Activated CD4-positive, alpha-beta T cell treated with anti-CD3 and anti-CD28 coated beads, Interleukin-2, amount 10 ng/mL, durations not matched to agents 7 days and 5 days (primary cell): ENCODE measurements around the gene ZFYVE19. TPM values are rescaled to one million over a fixed set of nuclear protein-coding genes. Genes with fewer than 3 reads are reported as not detected.
A peak's percentile ranks its signal among the peaks of the same experiment; 100 is the strongest.

Source experiments
- CTCF ChIA-PET: fragments of 350-600 bp; sonication (Branson Sonifier 250); formaldehyde crosslinking; loops from one replicate; lab custom pipeline; 2021; ENCODE audit warnings: antibody characterized with exemption; lab: Charles Lee
- POLR2A ChIA-PET: fragments of 350-600 bp; sonication (Branson Sonifier 250); formaldehyde crosslinking; loops from one replicate; lab custom pipeline; 2021; ENCODE audit warnings: antibody characterized with exemption; lab: Charles Lee
- DNase-seq: peaks from one replicate; pipeline ENCODE4 v3.0.0-alpha.2; 2020
- H3K27ac Mint-ChIP-seq: one replicate; pipeline ENCODE4 v1.8.0; 2021; ENCODE audit warnings: mild to moderate bottlenecking, moderate library complexity, mixed read lengths
- H3K27me3 Mint-ChIP-seq: one replicate; pipeline ENCODE4 v1.8.0; 2021; ENCODE audit warnings: mixed read lengths
- H3K36me3 Mint-ChIP-seq: one replicate; pipeline ENCODE4 v1.8.0; 2021; ENCODE audit warnings: low read depth, mixed read lengths
- H3K4me1 Mint-ChIP-seq: one replicate; pipeline ENCODE4 v1.8.0; 2021; ENCODE audit warnings: mixed read lengths
- H3K4me3 Mint-ChIP-seq: one replicate; pipeline ENCODE4 v1.8.0; 2021; ENCODE audit warnings: mild to moderate bottlenecking, moderate library complexity, mixed read lengths
- H3K9me3 Mint-ChIP-seq: one replicate; pipeline ENCODE4 v1.8.0; 2021; ENCODE audit warnings: mixed read lengths
- total RNA-seq, 2 experiments: library from RNA; stranded (reverse); gene quantifications; one replicate each; pipeline ENCODE4 v1.2.3, GENCODE V29; 2021

The ZFYVE19 gene
- total RNA-seq, 2 experiments from 2014 or later, result 31.1 to 32.2 TPM

- Mint-ChIP-seq H3K27ac (peak overlapping the region; percentile 56), H3K4me3 (peak overlapping the region; percentile 76), H3K4me1 (peaks cover 31% of the 10 kb centered on the region), H3K36me3 (no peaks in the 10 kb centered on the region), H3K27me3 (peaks cover 30% of the 10 kb centered on the region), H3K9me3 (no peaks in the 10 kb centered on the region)
- CTCF ChIA-PET, result interaction anchor here (0.6 to 3.9 kb wide), 7 partner anchors 13 to 165 kb away, joined by 3 to 34 read pairs (median 3); partner anchors contain the start of genes PPP1R14D and VPS18
- POLR2A ChIA-PET, result interaction anchor here (0.7 kb wide), 1 partner anchor 54 kb away, joined by 3 read pairs; no protein-coding TSS in a partner anchor
- DNase-seq, result peak; percentile 42
Measured at GRCh38 chr15:40844696-40845030, 37.8 kb downstream of the ZFYVE19 start.

GRCh38 chr15:40845036-40845435, 38.1 kb downstream of the ZFYVE19 start:
- POLR2A ChIA-PET, result interaction anchor here (0.7 kb wide), 1 partner anchor 54 kb away, joined by 3 read pairs; no protein-coding TSS in a partner anchor
- CTCF ChIA-PET, result interaction anchor here (1.0 to 3.9 kb wide), 5 partner anchors 12 to 166 kb away, joined by 3 to 34 read pairs (median 3); partner anchors contain the start of genes PPP1R14D and VPS18
- peaks cover 28% of the 10 kb centered on the region for H3K27me3 Mint-ChIP-seq

GRCh38 chr15:40845511-40846284, 38.8 kb downstream of the ZFYVE19 start:
- H3K27me3 Mint-ChIP-seq, result peaks cover 27% of the 10 kb centered on the region
- no peaks in the 10 kb centered on the region for H3K36me3 Mint-ChIP-seq
- DNase-seq, result no peak

More at GRCh38 chr15:40845036-40845435, 38.1 kb downstream of the ZFYVE19 start:
- no peak for DNase-seq
- H3K9me3 Mint-ChIP-seq, result no peaks in the 10 kb centered on the region
- peak overlapping the region; percentile 76 for H3K4me3 Mint-ChIP-seq
- H3K36me3 Mint-ChIP-seq, result no peaks in the 10 kb centered on the region
- H3K4me1 Mint-ChIP-seq, result peaks cover 31% of the 10 kb centered on the region
- H3K27ac Mint-ChIP-seq, result peak overlapping the region; percentile 56

GRCh38 chr15:40846841-40847222, 39.9 kb downstream of the ZFYVE19 start:
- POLR2A ChIA-PET, result no interaction called here

More at GRCh38 chr15:40845511-40846284, 38.8 kb downstream of the ZFYVE19 start:
- Mint-ChIP-seq H3K27ac (no peak overlapping the region), H3K4me3 (peak overlapping the region; percentile 6), H3K4me1 (peaks cover 31% of the 10 kb centered on the region), H3K9me3 (no peaks in the 10 kb centered on the region)
- ChIA-PET CTCF (interaction anchor here (0.6 to 3.9 kb wide), 4 partner anchors 12 to 138 kb away, joined by 3 to 21 read pairs (median 7); partner anchors contain the start of gene VPS18), POLR2A (no interaction called here)

GRCh38 chr15:40847223-40847961, 40.5 kb downstream of the ZFYVE19 start:
- Mint-ChIP-seq H3K27me3 (peaks cover 12% of the 10 kb centered on the region), H3K36me3 (no peaks in the 10 kb centered on the region), H3K27ac (no peak overlapping the region), H3K9me3 (no peaks in the 10 kb centered on the region), H3K4me1 (peaks cover 31% of the 10 kb centered on the region), H3K4me3 (no peak overlapping the region)
- CTCF ChIA-PET, result interaction anchor here (0.6 to 2.7 kb wide), 6 partner anchors 10 to 170 kb away, joined by 3 to 11 read pairs (median 4); partner anchors contain the start of gene VPS18
- no peak for DNase-seq
- POLR2A ChIA-PET, result no interaction called here

More at GRCh38 chr15:40846841-40847222, 39.9 kb downstream of the ZFYVE19 start:
- Mint-ChIP-seq H3K4me1 (peaks cover 31% of the 10 kb centered on the region), H3K36me3 (no peaks in the 10 kb centered on the region), H3K27ac (no peak overlapping the region), H3K27me3 (peaks cover 17% of the 10 kb centered on the region), H3K4me3 (no peak overlapping the region), H3K9me3 (no peaks in the 10 kb centered on the region)
- no peak for DNase-seq
- CTCF ChIA-PET, result interaction anchor here (0.6 to 2.7 kb wide), 5 partner anchors 11 to 48 kb away, joined by 3 to 11 read pairs (median 4); partner anchors contain the start of gene VPS18

- POLR2A ChIA-PET, result no interaction called here
- no peaks in the 10 kb centered on the region for H3K9me3 Mint-ChIP-seq
- CTCF ChIA-PET, result interaction anchor here (1.0 to 1.8 kb wide), 2 partner anchors 8 to 9 kb away, joined by 4 to 16 read pairs; no protein-coding TSS in a partner anchor
- H3K27me3 Mint-ChIP-seq, result no peaks in the 10 kb centered on the region
- peaks cover 21% of the 10 kb centered on the region for H3K4me1 Mint-ChIP-seq
- DNase-seq, result no peak
- H3K4me3 Mint-ChIP-seq, result no peak overlapping the region
- H3K36me3 Mint-ChIP-seq, result no peaks in the 10 kb centered on the region
- H3K27ac Mint-ChIP-seq, result no peak overlapping the region
Measured at GRCh38 chr15:40850576-40851112, 43.8 kb downstream of the ZFYVE19 start.

- Mint-ChIP-seq H3K36me3 (no peaks in the 10 kb centered on the region), H3K4me1 (peaks cover 9% of the 10 kb centered on the region), H3K27me3 (no peaks in the 10 kb centered on the region), H3K4me3 (no peak overlapping the region), H3K9me3 (no peaks in the 10 kb centered on the region), H3K27ac (no peak overlapping the region)
- POLR2A ChIA-PET, result no interaction called here
- CTCF ChIA-PET, result interaction anchor here (0.5 to 8.9 kb wide), 3 partner anchors 39 to 464 kb away, joined by 3 to 165 read pairs (median 3); partner anchors contain the start of gene VPS18
- no peak for DNase-seq
Measured at GRCh38 chr15:40852529-40852928, 45.6 kb downstream of the ZFYVE19 start.

GRCh38 chr15:40853241-40853890, 46.5 kb downstream of the ZFYVE19 start:
- ChIA-PET CTCF (interaction anchor here (1.1 to 8.9 kb wide), 3 partner anchors 36 to 50 kb away, joined by 3 to 165 read pairs (median 8); partner anchors contain the start of gene VPS18), POLR2A (no interaction called here)
- Mint-ChIP-seq H3K36me3 (no peaks in the 10 kb centered on the region), H3K9me3 (no peaks in the 10 kb centered on the region), H3K4me1 (peaks cover 9% of the 10 kb centered on the region), H3K27ac (no peak overlapping the region), H3K27me3 (no peaks in the 10 kb centered on the region), H3K4me3 (no peak overlapping the region)
- no peak for DNase-seq

- Mint-ChIP-seq H3K27ac (no peak overlapping the region), H3K4me1 (peaks cover 13% of the 10 kb centered on the region), H3K36me3 (no peaks in the 10 kb centered on the region), H3K4me3 (no peak overlapping the region), H3K27me3 (peaks cover under 1% of the 10 kb centered on the region), H3K9me3 (no peaks in the 10 kb centered on the region)
- ChIA-PET CTCF (interaction anchor here (1.1 to 8.9 kb wide), 3 partner anchors 35 to 49 kb away, joined by 3 to 165 read pairs (median 8); partner anchors contain the start of gene VPS18), POLR2A (no interaction called here)
- no peak for DNase-seq
Measured at GRCh38 chr15:40854161-40854560, 47.3 kb downstream of the ZFYVE19 start.

GRCh38 chr15:40855706-40856234, 48.9 kb downstream of the ZFYVE19 start:
- Mint-ChIP-seq H3K27me3 (peaks cover 4% of the 10 kb centered on the region), H3K27ac (peak overlapping the region; percentile 31), H3K9me3 (no peaks in the 10 kb centered on the region), H3K4me3 (no peak overlapping the region), H3K4me1 (peaks cover 19% of the 10 kb centered on the region), H3K36me3 (no peaks in the 10 kb centered on the region)
- POLR2A ChIA-PET, result no interaction called here
- DNase-seq, result no peak
- CTCF ChIA-PET, result interaction anchor here (1.1 to 8.9 kb wide), 4 partner anchors 12 to 255 kb away, joined by 3 to 165 read pairs (median 21); partner anchors contain the start of genes SPINT1 and VPS18

GRCh38 chr15:40856746-40857145, 49.9 kb downstream of the ZFYVE19 start:
- ChIA-PET CTCF (interaction anchor here (0.6 to 8.9 kb wide), 9 partner anchors 10 to 1695 kb away, joined by 3 to 165 read pairs (median 11); partner anchors contain the start of genes SPINT1 and VPS18), POLR2A (no interaction called here)
- no peaks in the 10 kb centered on the region for H3K36me3 Mint-ChIP-seq
- H3K27me3 Mint-ChIP-seq, result peaks cover 5% of the 10 kb centered on the region
- no peak overlapping the region for H3K4me3 Mint-ChIP-seq
- H3K4me1 Mint-ChIP-seq, result peaks cover 19% of the 10 kb centered on the region
- no peak overlapping the region for H3K27ac Mint-ChIP-seq
- DNase-seq, result no peak
- H3K9me3 Mint-ChIP-seq, result no peaks in the 10 kb centered on the region
